ENCODE data around the gene INTU.
A peak's percentile ranks its signal among the peaks of the same experiment; 100 is the strongest.

Gene INTU

GRCh38 chr4:127732623-127733328 is 100.0 kb downstream of the INTU start:
- no peaks in the 10 kb centered on the region for H3K27me3 ChIP-seq (replicated peaks in 2 of 5; ENCODE audit: control insufficient read depth in 4 of 5, insufficient read depth in 5 of 5, low read length in 4 of 5)
- ChIA-PET CTCF (interaction anchor here (0.7 to 9.3 kb wide), 15 partner anchors 10 to 136 kb away, joined by 3 to 112 read pairs (median 5); partner anchors contain the start of gene HSPA4L), POLR2A (interaction anchor here (0.6 kb wide), 2 partner anchors 8 to 125 kb away, joined by 3 to 4 read pairs; no protein-coding TSS in a partner anchor)
- H3K36me3 ChIP-seq (ENCODE audit: control insufficient read depth in 4 of 4, insufficient read depth in 4 of 4, low read length in 3 of 4): no peaks in the 10 kb centered on the region
- 8% methylated on average over 3 of the region's 8 CpGs for WGBS (ENCODE audit: insufficient coverage)
- H3K4me1 ChIP-seq (ENCODE audit: control extremely low read depth in 1 of 4, control insufficient read depth in 4 of 4, insufficient read depth in 4 of 4, low read length in 3 of 4): no peaks in the 10 kb centered on the region
- DNase-seq: peak; percentile 42 to 68 (median 61)
- no peak overlapping the region for H3K4me3 ChIP-seq (ENCODE audit: control insufficient read depth in 1 of 7, extremely low read depth in 1 of 7, insufficient read depth in 4 of 7, low read depth in 2 of 7, low read length in 6 of 7)
- H3K27ac ChIP-seq (ENCODE audit: insufficient read depth in 1 of 2, low read depth in 1 of 2, low read length in 2 of 2, poor library complexity in 1 of 2, severe bottlenecking in 2 of 2): no peak overlapping the region
- H3K9me3 ChIP-seq (ENCODE audit: control extremely low read depth in 1 of 5, control insufficient read depth in 4 of 5, insufficient read depth in 2 of 5, low read depth in 1 of 5, low read length in 4 of 5): no peaks in the 10 kb centered on the region

GRCh38 chr4:127734976-127735375 is 102.2 kb downstream of the INTU start:
- Histone ChIP-seq H3K9me3 (ENCODE audit: control extremely low read depth in 1 of 5, control insufficient read depth in 4 of 5, insufficient read depth in 2 of 5, low read depth in 1 of 5, low read length in 4 of 5) (no peaks in the 10 kb centered on the region), H3K4me3 (ENCODE audit: control insufficient read depth in 1 of 7, extremely low read depth in 1 of 7, insufficient read depth in 4 of 7, low read depth in 2 of 7, low read length in 6 of 7) (no peak overlapping the region), H3K36me3 (ENCODE audit: control insufficient read depth in 4 of 4, insufficient read depth in 4 of 4, low read length in 3 of 4) (no peaks in the 10 kb centered on the region), H3K27me3 (replicated peaks in 2 of 5; ENCODE audit: control insufficient read depth in 4 of 5, insufficient read depth in 5 of 5, low read length in 4 of 5) (no peaks in the 10 kb centered on the region), H3K4me1 (ENCODE audit: control extremely low read depth in 1 of 4, control insufficient read depth in 4 of 4, insufficient read depth in 4 of 4, low read length in 3 of 4) (no peaks in the 10 kb centered on the region), H3K27ac (ENCODE audit: insufficient read depth in 1 of 2, low read depth in 1 of 2, low read length in 2 of 2, poor library complexity in 1 of 2, severe bottlenecking in 2 of 2) (no peak overlapping the region)
- 100% methylated on average over 1 of the region's 2 CpGs for WGBS (ENCODE audit: insufficient coverage)
- POLR2A ChIA-PET: interaction anchor here (0.6 kb wide), 1 partner anchor 139 kb away, joined by 3 read pairs; no protein-coding TSS in a partner anchor
- no peak for DNase-seq
- CTCF ChIA-PET: interaction anchor here (1.0 to 9.3 kb wide), 2 partner anchors 25 to 128 kb away, joined by 3 to 112 read pairs; no protein-coding TSS in a partner anchor

GRCh38 chr4:127737295-127737694 is 104.5 kb downstream of the INTU start:
- H3K36me3 ChIP-seq (ENCODE audit: control insufficient read depth in 4 of 4, insufficient read depth in 4 of 4, low read length in 3 of 4): no peaks in the 10 kb centered on the region
- H3K27ac ChIP-seq (ENCODE audit: insufficient read depth in 1 of 2, low read depth in 1 of 2, low read length in 2 of 2, poor library complexity in 1 of 2, severe bottlenecking in 2 of 2): no peak overlapping the region
- peaks cover 0 to 2% (median 0%) of the 10 kb centered on the region in 5 experiments for H3K27me3 ChIP-seq (replicated peaks in 2 of 5; ENCODE audit: control insufficient read depth in 4 of 5, insufficient read depth in 5 of 5, low read length in 4 of 5)
- peaks cover 0 to 3% (median 0%) of the 10 kb centered on the region in 5 experiments for H3K9me3 ChIP-seq (ENCODE audit: control extremely low read depth in 1 of 5, control insufficient read depth in 4 of 5, insufficient read depth in 2 of 5, low read depth in 1 of 5, low read length in 4 of 5)
- H3K4me1 ChIP-seq (ENCODE audit: control extremely low read depth in 1 of 4, control insufficient read depth in 4 of 4, insufficient read depth in 4 of 4, low read length in 3 of 4): no peaks in the 10 kb centered on the region
- no peak overlapping the region for H3K4me3 ChIP-seq (ENCODE audit: control insufficient read depth in 1 of 7, extremely low read depth in 1 of 7, insufficient read depth in 4 of 7, low read depth in 2 of 7, low read length in 6 of 7)
- WGBS (ENCODE audit: insufficient coverage): 38% methylated on average over 1 of the region's 4 CpGs
- peak in 2 of 3 donors; percentile 8 to 38 for DNase-seq
- CTCF ChIA-PET: interaction anchor here (1.0 kb wide), 1 partner anchor 136 kb away, joined by 3 read pairs; no protein-coding TSS in a partner anchor
- POLR2A ChIA-PET: no interaction called here

DNA sequence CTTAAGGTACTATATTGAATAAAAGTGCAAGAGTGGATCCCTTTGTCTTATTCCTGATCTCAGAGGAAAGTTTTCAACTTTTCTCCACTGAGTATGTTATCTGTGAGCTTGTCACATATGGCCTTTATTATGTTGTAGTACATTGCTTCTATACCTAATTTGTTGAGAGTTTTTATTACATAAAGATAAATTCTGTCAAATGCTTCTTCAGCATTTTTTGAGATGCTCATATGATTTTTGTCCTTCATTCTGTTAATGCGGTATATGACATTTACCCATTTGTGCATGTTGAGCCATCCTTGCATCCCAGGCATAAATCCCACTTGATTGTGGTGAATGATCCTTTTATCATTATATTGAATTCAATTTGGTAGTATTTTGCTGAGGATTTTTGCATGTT is 108.5 kb downstream of the INTU start:
- Histone ChIP-seq H3K4me1 (ENCODE audit: control extremely low read depth in 1 of 4, control insufficient read depth in 4 of 4, insufficient read depth in 4 of 4, low read length in 3 of 4) (no peaks in the 10 kb centered on the region), H3K36me3 (ENCODE audit: control insufficient read depth in 4 of 4, insufficient read depth in 4 of 4, low read length in 3 of 4) (no peaks in the 10 kb centered on the region), H3K27me3 (replicated peaks in 2 of 5; ENCODE audit: control insufficient read depth in 4 of 5, insufficient read depth in 5 of 5, low read length in 4 of 5) (peaks cover 0 to 2% (median 0%) of the 10 kb centered on the region in 5 experiments), H3K4me3 (ENCODE audit: control insufficient read depth in 1 of 7, extremely low read depth in 1 of 7, insufficient read depth in 4 of 7, low read depth in 2 of 7, low read length in 6 of 7) (no peak overlapping the region), H3K9me3 (ENCODE audit: control extremely low read depth in 1 of 5, control insufficient read depth in 4 of 5, insufficient read depth in 2 of 5, low read depth in 1 of 5, low read length in 4 of 5) (peaks cover 0 to 3% (median 0%) of the 10 kb centered on the region in 5 experiments), H3K27ac (ENCODE audit: insufficient read depth in 1 of 2, low read depth in 1 of 2, low read length in 2 of 2, poor library complexity in 1 of 2, severe bottlenecking in 2 of 2) (no peak overlapping the region)
- ChIA-PET CTCF (interaction anchor here (1.2 kb wide), 1 partner anchor 8 kb away, joined by 4 read pairs; no protein-coding TSS in a partner anchor), POLR2A (no interaction called here)
- no peak for DNase-seq
- no CpG with 5 or more reads among the region's 1 CpG for WGBS (ENCODE audit: insufficient coverage)

- Histone ChIP-seq H3K27me3 (replicated peaks in 2 of 5; ENCODE audit: control insufficient read depth in 4 of 5, insufficient read depth in 5 of 5, low read length in 4 of 5) (no peaks in the 10 kb centered on the region), H3K36me3 (ENCODE audit: control insufficient read depth in 4 of 4, insufficient read depth in 4 of 4, low read length in 3 of 4) (no peaks in the 10 kb centered on the region), H3K9me3 (ENCODE audit: control extremely low read depth in 1 of 5, control insufficient read depth in 4 of 5, insufficient read depth in 2 of 5, low read depth in 1 of 5, low read length in 4 of 5) (peaks cover 0 to 12% (median 5%) of the 10 kb centered on the region in 5 experiments), H3K4me3 (ENCODE audit: control insufficient read depth in 1 of 7, extremely low read depth in 1 of 7, insufficient read depth in 4 of 7, low read depth in 2 of 7, low read length in 6 of 7) (no peak overlapping the region), H3K27ac (ENCODE audit: insufficient read depth in 1 of 2, low read depth in 1 of 2, low read length in 2 of 2, poor library complexity in 1 of 2, severe bottlenecking in 2 of 2) (no peak overlapping the region), H3K4me1 (ENCODE audit: control extremely low read depth in 1 of 4, control insufficient read depth in 4 of 4, insufficient read depth in 4 of 4, low read length in 3 of 4) (no peaks in the 10 kb centered on the region)
- DNase-seq: no peak
- ChIA-PET POLR2A (no interaction called here), CTCF (interaction anchor here (1.4 kb wide), 1 partner anchor 21 kb away, joined by 3 read pairs; no protein-coding TSS in a partner anchor)
- 89% methylated on average over 4 of the region's 4 CpGs for WGBS (ENCODE audit: insufficient coverage)
These were observed 115.1 kb downstream of the INTU start for GRCh38 chr4:127747883-127748282.

DNA sequence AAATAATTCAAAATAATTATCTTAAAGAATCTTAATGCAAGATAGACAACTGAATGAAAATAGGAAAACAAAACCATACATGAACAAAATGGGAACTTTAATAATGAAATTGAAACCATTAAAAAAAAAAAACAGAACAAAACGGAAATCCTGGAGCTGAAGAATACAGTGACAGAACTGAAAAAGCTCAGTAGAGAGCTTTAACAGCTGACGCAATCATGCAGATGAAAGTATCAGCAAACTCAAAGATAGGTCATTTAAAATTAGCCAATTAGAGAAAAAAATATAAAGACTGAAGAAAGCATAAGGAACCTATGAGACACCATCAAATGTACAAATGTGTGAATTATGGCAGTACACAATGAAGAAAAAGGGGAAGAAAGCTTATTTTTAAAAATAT is 116.2 kb downstream of the INTU start:
- H3K4me3 ChIP-seq (ENCODE audit: control insufficient read depth in 1 of 7, extremely low read depth in 1 of 7, insufficient read depth in 4 of 7, low read depth in 2 of 7, low read length in 6 of 7): no peak overlapping the region
- WGBS (ENCODE audit: insufficient coverage): no CpG with 5 or more reads among the region's 2 CpGs
- ChIA-PET POLR2A (no interaction called here), CTCF (no interaction called here)
- H3K4me1 ChIP-seq (ENCODE audit: control extremely low read depth in 1 of 4, control insufficient read depth in 4 of 4, insufficient read depth in 4 of 4, low read length in 3 of 4): no peaks in the 10 kb centered on the region
- no peaks in the 10 kb centered on the region for H3K27me3 ChIP-seq (replicated peaks in 2 of 5; ENCODE audit: control insufficient read depth in 4 of 5, insufficient read depth in 5 of 5, low read length in 4 of 5)
- H3K9me3 ChIP-seq (ENCODE audit: control extremely low read depth in 1 of 5, control insufficient read depth in 4 of 5, insufficient read depth in 2 of 5, low read depth in 1 of 5, low read length in 4 of 5): peaks cover 0 to 12% (median 5%) of the 10 kb centered on the region in 5 experiments
- no peaks in the 10 kb centered on the region for H3K36me3 ChIP-seq (ENCODE audit: control insufficient read depth in 4 of 4, insufficient read depth in 4 of 4, low read length in 3 of 4)
- H3K27ac ChIP-seq (ENCODE audit: insufficient read depth in 1 of 2, low read depth in 1 of 2, low read length in 2 of 2, poor library complexity in 1 of 2, severe bottlenecking in 2 of 2): no peak overlapping the region
- peak in 1 of 3 donors; percentile 5 for DNase-seq

DNA sequence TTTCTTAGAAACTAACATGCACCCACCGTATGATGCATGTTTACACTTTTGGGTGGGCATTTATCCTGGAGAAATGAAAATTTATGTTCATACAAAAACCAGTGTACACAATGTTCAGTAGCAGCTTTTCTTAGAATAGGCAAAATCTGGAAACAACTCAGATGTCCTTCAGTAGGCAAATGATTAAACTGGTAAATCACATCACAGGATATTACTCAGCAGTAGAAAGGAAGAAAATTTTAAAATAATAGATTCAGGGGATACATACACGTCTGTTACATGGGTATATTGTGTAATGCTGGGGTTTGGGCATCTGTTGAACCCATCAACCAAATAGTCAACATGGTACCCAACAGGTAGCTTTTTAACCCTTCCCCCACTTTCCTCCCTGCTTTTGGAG is 124.1 kb downstream of the INTU start:
- WGBS (ENCODE audit: insufficient coverage): 88% methylated on average over 1 of the region's 2 CpGs

More for the DNA sequence above, 124.1 kb downstream of the INTU start:
- no peak for DNase-seq
- Histone ChIP-seq H3K4me1 (ENCODE audit: control extremely low read depth in 1 of 4, control insufficient read depth in 4 of 4, insufficient read depth in 4 of 4, low read length in 3 of 4) (no peaks in the 10 kb centered on the region), H3K27ac (ENCODE audit: insufficient read depth in 1 of 2, low read depth in 1 of 2, low read length in 2 of 2, poor library complexity in 1 of 2, severe bottlenecking in 2 of 2) (no peak overlapping the region), H3K4me3 (ENCODE audit: control insufficient read depth in 1 of 7, extremely low read depth in 1 of 7, insufficient read depth in 4 of 7, low read depth in 2 of 7, low read length in 6 of 7) (no peak overlapping the region), H3K36me3 (ENCODE audit: control insufficient read depth in 4 of 4, insufficient read depth in 4 of 4, low read length in 3 of 4) (no peaks in the 10 kb centered on the region), H3K27me3 (replicated peaks in 2 of 5; ENCODE audit: control insufficient read depth in 4 of 5, insufficient read depth in 5 of 5, low read length in 4 of 5) (no peaks in the 10 kb centered on the region), H3K9me3 (ENCODE audit: control extremely low read depth in 1 of 5, control insufficient read depth in 4 of 5, insufficient read depth in 2 of 5, low read depth in 1 of 5, low read length in 4 of 5) (peaks cover 0 to 7% (median 0%) of the 10 kb centered on the region in 5 experiments)
- ChIA-PET CTCF (interaction anchor here (0.8 kb wide), 2 partner anchors 9 to 29 kb away, joined by 3 read pairs; no protein-coding TSS in a partner anchor), POLR2A (no interaction called here)

Data from common myeloid progenitor, CD34-positive (primary cell).